HG02970 (cell line): Measurements from ENCODE around the gene SCCPDH.
"Not testable (repeated sequence)": the region's sequence is repeated elsewhere in the genome, so short reads cannot be mapped to it uniquely, and the experiment has no call there.

Source experiments
- ATAC-seq: cut with Tn5 transposase; IDR thresholded peaks from one replicate; pipeline ENCODE4 v1.9.1; 2021; ENCODE audit warnings: mild to moderate bottlenecking, moderate library complexity, moderate number of reproducible peaks; ENCODE audit not compliant: unreplicated experiment, low FRiP score

SCCPDH gene

DNA sequence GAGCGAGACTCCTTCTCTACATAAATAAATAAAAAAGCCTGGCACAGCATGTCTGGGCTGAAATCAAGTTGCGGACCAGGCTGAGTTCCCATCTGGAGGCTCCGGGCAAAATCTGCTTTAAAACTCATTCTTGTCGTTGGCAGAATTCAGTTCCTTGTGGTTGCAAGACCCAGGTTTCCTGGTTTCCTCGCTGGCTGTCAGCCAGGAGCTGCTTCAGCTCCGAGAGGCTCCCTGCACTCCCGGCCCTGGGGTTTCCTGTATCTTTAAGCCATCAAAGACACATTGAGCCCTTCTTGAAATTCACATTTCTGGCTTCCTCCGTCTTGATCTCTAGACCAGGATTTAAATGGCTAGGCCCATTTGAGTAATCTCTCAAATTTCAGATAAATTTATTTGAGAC lies 20.6 kb upstream of the SCCPDH start:
- ATAC-seq = no peak

DNA sequence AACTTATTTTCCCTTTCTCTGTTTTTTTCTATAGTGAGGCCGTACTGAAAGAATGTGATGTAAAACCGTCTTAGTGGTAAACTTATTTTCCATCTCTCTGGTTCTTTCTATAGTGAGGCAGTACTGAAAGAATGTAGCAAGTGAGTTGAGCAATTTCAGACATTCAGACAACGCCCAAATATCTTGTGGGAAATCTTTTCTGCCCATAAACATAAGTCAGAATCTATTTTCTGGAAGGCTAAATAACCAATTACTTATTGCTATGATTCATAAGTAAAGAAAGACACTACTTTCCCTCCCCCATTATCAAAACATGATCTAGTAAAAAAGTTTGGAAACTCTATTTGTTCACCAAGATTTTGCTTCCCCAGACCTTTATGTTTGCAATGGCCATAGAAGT lies 18.8 kb upstream of the SCCPDH start:
- ATAC-seq = no peak

DNA sequence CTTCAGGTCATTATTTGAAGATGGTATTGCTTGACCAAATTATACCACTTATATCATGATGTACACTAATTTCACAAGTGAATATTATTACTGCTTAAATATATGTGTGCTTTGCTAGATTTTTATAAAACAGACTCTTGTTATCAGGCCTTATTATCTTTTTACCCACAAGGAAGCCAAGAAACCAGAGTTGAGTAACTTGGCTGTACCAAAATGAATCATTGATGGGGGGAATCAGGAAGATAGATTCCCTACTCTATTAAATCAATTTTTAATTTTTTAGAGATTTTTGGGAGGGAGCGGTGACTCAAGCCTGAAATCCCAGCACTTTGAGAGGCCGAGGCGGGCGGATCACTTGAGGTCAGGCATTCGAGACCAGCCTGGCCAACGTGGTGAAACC lies 16.0 kb upstream of the SCCPDH start:
- no peak for ATAC-seq

DNA sequence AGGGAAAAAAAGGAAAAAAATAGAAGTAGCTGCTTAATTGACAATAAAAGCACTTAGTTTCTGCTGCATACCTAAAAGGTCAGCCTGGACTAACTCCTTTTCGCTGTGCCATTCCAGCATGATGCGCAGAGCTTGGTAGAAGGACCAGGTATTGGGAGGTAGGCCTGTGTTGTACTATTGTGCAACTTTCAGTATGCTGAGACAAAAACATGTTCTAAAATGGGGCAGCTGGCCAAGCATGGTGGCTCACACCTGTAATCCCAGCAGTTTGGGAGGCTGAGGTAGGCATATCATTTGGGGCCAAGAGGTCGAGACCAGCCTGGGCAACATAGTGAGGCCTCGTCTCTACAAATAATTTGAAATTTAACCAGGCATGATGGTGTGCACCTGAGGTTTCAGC lies 15.0 kb upstream of the SCCPDH start:
- ATAC-seq = no peak

DNA sequence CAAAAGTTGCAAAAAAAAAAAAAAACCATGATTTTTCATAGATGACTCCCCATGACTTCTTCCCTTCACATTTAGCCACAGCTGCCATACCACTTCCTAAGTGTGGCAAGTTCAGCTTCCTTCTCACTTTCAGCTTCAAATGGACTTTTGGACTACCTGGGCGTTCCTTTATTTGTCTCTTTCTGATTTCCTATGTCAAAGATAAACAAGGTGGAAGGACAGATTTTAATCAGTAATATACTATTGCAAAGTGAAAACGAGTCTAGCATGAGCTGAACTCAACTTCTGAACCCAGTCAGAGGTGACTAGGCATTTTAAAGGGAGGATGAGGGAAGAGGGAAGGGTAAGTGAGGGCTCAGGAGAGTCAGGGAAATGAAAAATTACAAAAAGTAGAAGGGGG lies 14.4 kb upstream of the SCCPDH start:
- ATAC-seq = no peak

DNA sequence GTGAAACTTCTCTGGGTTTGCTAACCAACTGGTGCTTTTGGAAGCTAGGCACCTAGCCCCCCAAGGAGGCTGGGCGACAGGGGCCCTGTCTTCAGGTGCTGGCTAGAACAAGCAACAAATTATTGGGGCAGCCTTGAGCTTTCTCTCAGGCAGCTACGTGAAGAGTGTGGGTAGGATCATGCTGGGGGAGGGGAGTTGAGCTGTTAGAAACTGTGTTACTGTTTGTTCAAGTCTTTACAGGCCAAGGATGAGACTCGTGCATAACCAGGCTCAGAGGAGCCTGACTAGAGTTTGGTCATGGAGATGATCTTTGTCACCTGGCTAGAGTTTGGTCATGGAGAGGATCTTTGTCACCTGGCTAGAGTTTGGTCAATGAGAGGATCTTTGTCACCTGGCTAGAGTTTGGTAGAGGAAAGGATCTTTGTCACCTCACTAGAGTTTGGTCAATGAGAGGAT lies 12.6 kb upstream of the SCCPDH start:
- no peak for ATAC-seq

DNA sequence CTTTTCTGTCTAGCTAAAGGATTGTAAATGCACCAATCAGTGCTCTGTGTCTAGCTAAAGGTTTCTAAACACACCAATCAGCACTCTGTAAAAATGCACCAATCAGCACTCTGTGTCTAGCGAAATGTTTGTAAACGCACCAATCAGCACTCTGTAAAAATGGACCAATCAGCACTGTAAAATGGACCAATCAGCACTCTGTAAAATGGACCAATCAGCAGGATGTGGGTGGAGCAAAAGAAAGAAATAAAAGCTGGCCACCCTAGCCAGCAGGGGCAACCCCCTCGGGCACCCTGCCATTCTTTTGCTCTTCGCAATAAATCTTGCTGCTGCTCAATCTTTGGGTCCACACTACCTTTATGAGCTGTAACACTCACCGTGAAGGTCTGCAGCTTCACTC lies 11.8 kb upstream of the SCCPDH start:
- ATAC-seq = not testable (repeated sequence)

DNA sequence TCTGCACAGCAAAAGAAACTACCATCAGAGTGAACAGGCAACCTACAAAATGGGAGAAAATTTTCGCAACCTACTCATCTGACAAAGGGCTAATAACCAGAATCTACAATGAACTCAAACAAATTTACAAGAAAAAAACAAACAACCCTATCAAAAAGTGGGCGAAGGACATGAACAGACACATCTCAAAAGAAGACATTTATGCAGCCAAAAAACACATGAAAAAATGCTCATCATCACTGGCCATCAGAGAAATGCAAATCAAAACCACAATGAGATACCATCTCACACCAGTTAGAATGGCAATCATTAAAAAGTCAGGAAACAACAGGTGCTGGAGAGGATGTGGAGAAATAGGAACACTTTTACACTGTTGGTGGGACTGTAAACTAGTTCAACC lies 4.8 kb upstream of the SCCPDH start:
- ATAC-seq = not testable (repeated sequence)

DNA sequence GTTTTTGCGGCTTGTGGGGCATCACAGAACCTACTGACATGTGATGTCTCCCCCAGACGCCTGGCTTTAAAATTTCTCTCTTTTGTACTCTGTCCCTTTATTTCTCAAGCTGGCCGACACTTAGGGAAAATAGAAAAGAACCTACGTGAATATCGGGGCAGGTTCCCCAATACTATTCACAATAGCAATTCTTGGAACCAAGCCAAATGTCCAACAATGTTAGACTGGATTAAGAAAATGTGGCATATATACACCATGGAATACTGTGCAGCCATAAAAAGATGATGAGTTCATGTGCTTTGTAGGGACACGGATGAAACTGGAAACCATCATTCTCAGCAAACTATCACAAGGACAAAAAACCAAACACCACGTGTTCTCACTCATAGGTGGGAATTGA lies 3.4 kb upstream of the SCCPDH start:
- not testable (repeated sequence) for ATAC-seq

DNA sequence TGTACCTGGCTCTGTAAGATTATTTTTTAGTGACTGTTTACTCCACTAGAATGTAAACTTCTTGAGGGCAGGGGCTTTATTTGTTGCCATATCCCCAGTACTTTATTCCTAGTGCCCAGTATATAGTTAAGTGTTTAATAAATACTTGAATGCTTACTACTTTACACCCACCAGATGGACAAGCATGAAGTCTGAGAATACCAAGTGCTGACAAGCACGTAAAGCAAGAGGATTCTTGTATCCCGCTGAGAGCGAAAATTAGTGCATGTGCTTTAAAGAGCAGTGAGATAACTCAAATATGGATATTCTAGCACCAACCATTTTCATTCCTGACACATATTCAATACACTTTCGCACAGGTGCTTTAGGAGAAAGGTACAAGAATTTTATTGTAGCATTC lies 1.5 kb upstream of the SCCPDH start:
- ATAC-seq = no peak

DNA sequence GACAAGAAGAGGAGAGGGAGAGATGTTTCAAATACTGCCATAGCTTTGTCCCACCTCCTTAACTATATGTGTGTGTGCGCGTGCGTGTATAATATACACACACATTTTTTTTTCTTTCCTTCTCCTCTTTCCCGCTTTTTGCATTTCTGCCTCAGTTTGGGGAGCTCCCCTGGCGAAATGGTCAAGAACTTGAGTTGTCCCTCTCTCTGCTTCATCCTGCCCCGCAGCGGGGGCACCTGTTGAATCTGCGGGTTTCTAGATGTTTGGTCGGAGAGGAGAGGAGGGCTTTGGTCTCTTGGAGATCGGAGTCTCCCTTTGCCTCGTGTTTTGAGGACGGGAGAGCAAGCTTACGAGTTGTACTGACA lies 504 bp downstream of the SCCPDH start:
- no peak for ATAC-seq

DNA sequence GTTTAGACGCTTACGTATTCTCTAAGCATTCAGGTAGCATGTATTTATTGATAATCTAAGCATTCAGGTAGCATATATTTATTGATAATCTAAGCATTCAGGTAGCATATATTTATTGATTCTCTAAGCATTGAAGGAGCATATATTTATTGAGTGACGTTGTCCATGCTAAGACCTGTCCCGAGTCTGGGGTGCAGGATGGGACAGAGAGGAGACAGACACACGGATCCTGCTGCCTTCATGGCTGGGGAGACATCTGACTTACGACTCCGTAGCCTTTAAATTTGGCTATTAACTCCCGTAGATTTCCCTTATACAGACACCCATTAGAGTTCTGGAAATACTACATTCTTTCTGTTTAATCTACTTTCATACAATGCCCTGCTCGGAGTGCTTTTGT lies 982 bp downstream of the SCCPDH start:
- no peak for ATAC-seq

DNA sequence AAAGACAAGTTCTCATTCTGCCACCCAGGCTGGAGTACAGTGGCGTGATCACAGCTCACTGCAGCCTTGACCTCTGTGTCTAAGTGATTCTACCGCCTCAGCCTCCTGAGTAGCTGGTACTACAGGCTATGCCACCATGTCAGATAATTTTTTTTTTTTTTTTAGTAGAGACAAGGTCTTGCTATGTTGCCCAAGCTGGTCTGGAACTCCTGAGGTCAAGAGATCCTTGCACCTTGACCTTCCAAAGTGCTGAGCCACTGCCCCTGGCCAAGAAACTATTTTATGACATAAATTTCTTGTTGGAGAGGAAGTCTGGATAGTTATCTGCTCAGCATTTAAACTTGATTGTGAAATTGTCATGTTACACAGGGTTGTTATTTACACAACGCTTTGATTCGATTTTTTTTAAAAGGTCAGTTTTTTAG lies 2.1 kb downstream of the SCCPDH start:
- ATAC-seq = no peak

DNA sequence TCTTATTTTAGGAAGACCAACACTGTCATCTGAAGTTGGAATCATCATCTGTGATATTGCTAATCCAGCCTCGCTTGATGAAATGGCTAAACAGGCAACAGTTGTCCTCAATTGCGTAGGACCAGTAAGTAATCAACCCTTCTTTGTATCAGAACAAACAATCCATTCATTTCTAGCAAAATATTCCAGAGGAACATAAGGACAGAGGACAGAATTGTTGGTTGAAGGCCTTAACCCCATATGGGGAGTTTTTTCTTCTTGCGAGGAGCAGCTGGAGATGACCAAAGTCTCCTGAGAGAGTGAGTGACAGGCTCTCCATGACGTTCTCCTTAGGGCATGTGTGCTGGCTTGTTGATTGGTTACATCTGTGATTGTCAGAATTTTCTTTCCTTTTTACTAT lies 2.7 kb downstream of the SCCPDH start:
- ATAC-seq = no peak

DNA sequence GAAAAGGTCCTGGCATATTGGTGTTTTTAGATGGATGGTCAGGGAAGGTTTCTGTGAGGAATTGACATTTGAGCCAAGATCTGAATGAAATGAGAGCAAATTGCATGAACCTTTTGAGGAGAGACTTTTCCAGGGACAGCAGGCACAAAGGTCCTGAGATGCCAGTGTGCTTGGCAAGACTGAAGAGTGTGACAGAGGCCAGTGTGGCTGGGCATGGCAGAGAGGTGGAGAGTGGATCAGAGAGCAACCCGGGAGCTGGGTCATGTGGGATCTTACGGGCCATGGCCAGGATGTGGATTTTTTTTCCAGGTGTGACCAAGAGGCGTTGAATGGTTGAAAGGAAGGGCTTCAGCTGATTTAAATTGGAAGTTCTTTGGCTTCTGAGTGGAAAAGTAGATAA lies 3.4 kb downstream of the SCCPDH start:
- ATAC-seq = no peak

DNA sequence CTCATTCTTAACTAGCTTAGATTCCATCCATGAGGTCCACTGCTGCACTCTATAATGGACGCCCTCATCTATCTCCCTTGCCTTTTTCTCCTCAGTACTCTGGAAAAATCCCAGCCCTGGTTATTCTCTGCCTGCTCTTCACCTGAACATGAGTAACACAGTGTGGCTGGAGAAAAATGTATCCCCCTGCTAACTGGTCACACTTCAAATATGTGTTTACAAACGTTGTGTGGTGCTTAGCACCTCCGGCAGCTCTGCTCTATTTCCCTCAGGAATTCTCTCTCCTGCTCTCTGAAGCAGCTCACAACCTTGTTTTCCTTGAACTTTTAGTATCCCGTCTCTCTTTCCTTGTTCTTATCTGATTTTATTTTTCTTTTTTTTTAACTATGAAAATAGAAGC lies 4.1 kb downstream of the SCCPDH start:
- ATAC-seq = no peak

DNA sequence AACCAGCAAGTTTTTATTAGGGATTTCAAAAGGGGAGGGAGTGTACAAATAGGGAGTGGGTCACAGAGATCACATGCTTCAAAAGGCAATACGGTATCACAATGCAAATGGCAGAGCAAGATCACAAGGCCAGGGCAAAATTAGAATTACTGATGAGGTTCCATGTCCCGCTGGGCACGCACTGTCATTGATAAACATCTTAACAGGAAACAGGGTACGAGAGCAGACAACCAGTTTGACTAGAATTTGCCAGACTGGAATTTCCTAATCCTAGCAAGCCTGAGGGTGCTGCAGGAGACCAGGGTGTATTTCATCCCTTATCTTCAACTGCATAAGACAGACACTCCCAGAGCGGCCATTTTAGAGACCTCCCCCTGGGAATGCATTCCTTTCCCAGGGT lies 4.8 kb downstream of the SCCPDH start:
- ATAC-seq = not testable (repeated sequence)

DNA sequence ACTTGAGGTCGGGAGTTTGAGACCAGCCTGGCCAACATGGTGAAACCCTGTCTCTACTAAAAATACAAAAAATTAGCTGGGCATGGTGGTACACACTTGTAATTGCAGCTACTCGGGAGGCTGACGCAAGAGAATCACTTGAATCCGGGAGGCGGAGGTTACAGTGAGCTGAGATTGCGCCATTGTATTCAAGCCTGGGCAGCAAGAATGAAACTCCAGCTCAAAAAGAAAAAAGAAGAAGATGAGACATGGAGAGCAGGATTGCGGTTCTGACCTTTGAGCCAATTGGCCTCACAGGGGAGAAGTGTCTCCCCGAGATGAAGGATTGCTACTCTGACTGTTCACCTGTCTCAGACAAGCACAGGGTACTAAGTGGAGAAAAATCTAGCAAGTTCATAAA lies 6.6 kb downstream of the SCCPDH start:
- ATAC-seq = no peak

DNA sequence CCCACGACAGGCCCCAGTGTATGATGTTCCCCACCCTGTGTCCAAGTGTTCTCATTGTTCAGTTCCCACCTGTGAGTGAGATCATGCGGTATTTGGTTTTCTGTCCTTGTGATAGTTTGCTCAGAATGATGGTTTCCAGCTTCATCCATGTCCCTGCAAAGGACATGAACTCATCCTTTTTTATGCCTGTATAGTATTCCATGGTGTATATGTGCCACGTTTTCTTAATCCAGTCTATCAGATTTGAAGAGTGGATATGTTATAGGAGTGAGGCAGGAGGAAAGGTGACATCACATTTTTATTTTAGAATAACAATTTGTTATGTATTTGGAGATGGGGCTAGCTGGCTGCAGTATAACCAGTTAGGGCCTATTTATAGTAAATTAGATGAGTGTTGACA lies 7.7 kb downstream of the SCCPDH start:
- not testable (repeated sequence) for ATAC-seq

DNA sequence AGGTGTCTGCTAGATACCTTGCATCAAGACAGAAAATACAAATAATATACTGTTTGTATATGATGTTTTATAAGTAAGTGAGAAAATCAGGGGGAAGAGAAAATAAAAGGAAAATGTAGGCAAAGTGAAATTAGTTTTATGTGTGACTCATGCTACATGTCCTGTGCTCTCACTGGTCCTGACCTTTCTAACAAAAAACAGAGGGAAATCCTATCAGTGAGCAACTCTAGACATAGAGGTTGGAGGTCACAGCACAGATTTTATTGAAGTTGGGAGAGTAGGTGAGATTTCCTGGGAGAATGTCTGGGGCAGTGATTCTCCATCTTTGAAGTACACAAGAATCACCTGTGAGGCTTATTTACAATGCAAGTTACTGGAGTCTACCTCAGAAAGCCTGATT lies 9.5 kb downstream of the SCCPDH start:
- ATAC-seq = no peak

DNA sequence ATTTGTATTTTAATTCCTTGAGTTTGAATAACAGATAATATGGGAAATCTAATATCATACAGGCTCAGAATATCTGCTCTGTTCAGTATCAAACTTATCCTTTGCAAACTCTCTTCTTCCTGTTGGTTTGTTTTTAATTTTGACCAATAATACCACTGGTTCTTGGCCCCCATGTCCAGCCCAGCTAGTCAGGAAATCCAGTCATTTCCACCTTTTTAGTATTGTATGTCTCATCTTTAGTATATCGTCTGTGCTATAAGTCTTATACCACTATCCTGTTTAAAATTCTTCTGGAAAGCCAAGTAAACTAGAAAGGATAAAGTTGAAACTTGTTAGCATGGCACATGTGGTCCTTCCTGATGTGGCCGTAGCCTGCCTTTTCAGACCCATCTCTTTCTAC lies 10.7 kb downstream of the SCCPDH start:
- no peak for ATAC-seq

DNA sequence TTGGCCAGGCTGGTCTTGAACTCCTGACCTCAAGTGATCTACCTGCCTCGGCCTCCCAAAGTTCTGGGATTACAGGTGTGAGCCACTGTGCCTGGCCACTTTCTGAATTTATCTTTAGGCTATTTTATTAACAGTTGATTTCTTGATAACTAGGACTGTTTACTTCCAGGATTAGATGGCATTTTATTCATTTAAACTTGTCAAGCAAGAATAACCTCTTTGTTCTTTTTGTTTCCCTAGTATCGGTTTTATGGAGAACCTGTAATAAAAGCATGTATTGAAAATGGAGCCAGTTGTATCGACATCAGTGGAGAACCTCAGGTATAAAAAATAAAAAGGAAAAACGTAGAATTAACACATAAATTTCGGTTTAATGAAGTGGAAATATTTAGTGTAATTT lies 11.5 kb downstream of the SCCPDH start:
- ATAC-seq = no peak

DNA sequence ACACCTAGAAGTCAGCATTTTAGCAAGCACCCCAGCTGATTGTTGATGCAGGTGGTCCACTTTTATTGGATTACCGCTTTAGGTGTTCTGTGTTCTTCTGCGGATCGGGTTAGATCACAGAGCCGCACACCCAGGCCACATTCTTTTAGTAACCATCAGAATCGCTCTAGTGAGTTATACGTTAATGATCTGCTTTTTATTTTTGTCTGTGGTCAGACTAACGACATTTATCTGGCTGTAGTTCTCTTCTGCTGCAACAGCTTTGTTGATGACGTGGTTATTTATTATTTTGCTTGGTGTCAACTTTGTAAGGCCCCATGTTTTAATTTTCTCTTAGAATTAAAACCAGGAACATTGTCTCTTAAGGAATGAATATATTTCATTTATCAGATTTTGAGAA lies 18.2 kb downstream of the SCCPDH start:
- no peak for ATAC-seq

DNA sequence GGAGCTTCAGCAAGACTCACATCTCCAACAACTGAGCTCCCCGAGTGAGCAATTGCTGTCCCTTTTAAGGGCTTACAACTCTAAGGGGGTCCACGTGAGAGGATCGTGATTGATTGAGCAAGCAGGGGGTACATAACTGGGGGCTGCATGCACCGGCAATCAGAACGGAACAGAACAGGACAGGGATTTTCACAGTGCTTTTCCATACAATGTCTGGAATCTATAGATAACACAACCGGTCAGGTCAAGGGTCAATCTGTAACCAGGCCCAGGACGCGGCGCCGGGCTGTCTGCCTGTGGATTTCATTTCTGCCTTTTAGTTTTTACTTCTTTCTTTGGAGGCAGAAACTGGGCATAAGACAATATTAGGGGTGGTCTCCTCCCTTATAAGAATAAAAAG lies 21.9 kb downstream of the SCCPDH start:
- not testable (repeated sequence) for ATAC-seq
